Uterus (tissue), 4 donors: ENCODE measurements around the gene SCGB3A1. TPM values are rescaled to one million over a fixed set of nuclear protein-coding genes. Genes with fewer than 3 reads are reported as not detected.

Experiments used
- DNase-seq, 2 donors: peaks; one replicate each; pipeline ENCODE4 v3.0.0-alpha.2; 2019 to 2020
- H3K27ac ChIP-seq, 2 donors: fragments of 200-600 bp; sonication (generic); 1 replicate in 1 of 2; 2 replicates in 1 of 2; pipeline ENCODE4 v1.5.1; 2016 to 2018
- H3K27me3 ChIP-seq, 2 donors: fragments of 200-600 bp; sonication (generic); one replicate each; pipeline ENCODE4 v1.5.1; 2018 to 2019; ENCODE audit warnings: control low read depth in 1 of 2
- H3K36me3 ChIP-seq, 2 donors: fragments of 200-600 bp; sonication (generic); one replicate each; pipeline ENCODE4 v1.5.1; 2019; ENCODE audit warnings: control low read depth in 1 of 2
- H3K4me1 ChIP-seq, 2 donors: fragments of 200-600 bp; sonication (generic); one replicate each; pipeline ENCODE4 v1.5.1; 2018 to 2019; ENCODE audit warnings: control low read depth in 1 of 2
- H3K4me3 ChIP-seq, 2 donors: fragments of 200-600 bp; sonication (generic); 1 replicate in 1 of 2; 2 replicates in 1 of 2; pipeline ENCODE4 v1.5.1; 2018 to 2019; ENCODE audit warnings: mild to moderate bottlenecking in 1 of 2
- H3K9me3 ChIP-seq, 2 donors: fragments of 200-600 bp; sonication (generic); one replicate each; pipeline ENCODE4 v1.5.1; 2019; ENCODE audit warnings: control low read depth in 1 of 2
- POLR2A ChIP-seq, 2 donors: fragments of 450-650 bp; IDR thresholded peaks; one replicate each; pipeline ENCODE4 v1.6.1; 2016; ENCODE audit warnings: antibody characterized with exemption in 2 of 2, mild to moderate bottlenecking in 1 of 2, moderate library complexity in 1 of 2
- intact Hi-C: fragments of 100-400 bp; cut with DNase I; formaldehyde crosslinking; loops from one replicate; pipeline ENCODE4 v1.15.1; 2023; ENCODE audit warnings: low total_unique reads
- total RNA-seq, 4 donors: library from RNA; depleted of rRNA in 3 of 4; stranded (reverse); fragments of >200 nt in 3 of 4; gene quantifications; one replicate each; pipeline versions ENCODE4 v1.1.0 to v1.2.4, GENCODE V29; 2014 to 2023
- TF ChIP-seq, protein P1 (sequence below), 4 experiments: fragments of 200-600 bp in 2 of 4; fragments of 450-650 bp in 2 of 4; sonication (generic) in 2 of 4; IDR thresholded peaks; one replicate each; pipeline ENCODE4 v1.5.1; 2016 to 2019; ENCODE audit warnings: antibody characterized with exemption in 4 of 4, mild to moderate bottlenecking in 2 of 4, moderate library complexity in 1 of 4
- donor health status: DM: yes; HTN: yes; CAD: no.

Gene SCGB3A1
- total RNA-seq, 4 donors from 2014 or later = 0.98 TPM; not detected in 3

DNA sequence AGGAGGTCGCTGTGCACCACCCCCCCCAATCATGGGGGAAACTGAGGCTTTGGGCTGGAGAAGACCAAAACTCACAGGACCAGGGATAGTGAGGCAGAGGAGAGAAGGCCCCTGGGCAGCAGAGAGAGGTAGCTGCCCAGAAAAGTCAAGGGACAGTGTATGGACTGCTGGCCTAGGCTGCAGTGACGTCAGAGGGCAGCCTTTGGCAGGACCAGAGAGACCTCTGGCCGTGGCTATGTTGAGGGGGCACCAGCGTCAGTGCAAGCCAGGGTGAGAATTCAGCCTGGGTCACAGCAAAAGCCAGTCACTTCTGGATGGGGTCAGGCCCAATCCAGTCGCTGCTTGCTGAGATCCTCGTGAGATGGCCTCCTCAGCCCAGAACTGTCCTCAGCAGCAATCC lies 31.6 kb upstream of the SCGB3A1 start:
- no peak overlapping the region for H3K4me3 ChIP-seq
- H3K27ac ChIP-seq = peak overlapping the region; percentile 26
- TF ChIP-seq, protein P1, sequence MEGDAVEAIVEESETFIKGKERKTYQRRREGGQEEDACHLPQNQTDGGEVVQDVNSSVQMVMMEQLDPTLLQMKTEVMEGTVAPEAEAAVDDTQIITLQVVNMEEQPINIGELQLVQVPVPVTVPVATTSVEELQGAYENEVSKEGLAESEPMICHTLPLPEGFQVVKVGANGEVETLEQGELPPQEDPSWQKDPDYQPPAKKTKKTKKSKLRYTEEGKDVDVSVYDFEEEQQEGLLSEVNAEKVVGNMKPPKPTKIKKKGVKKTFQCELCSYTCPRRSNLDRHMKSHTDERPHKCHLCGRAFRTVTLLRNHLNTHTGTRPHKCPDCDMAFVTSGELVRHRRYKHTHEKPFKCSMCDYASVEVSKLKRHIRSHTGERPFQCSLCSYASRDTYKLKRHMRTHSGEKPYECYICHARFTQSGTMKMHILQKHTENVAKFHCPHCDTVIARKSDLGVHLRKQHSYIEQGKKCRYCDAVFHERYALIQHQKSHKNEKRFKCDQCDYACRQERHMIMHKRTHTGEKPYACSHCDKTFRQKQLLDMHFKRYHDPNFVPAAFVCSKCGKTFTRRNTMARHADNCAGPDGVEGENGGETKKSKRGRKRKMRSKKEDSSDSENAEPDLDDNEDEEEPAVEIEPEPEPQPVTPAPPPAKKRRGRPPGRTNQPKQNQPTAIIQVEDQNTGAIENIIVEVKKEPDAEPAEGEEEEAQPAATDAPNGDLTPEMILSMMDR (IDR thresholded peaks at IDR 0.05) = no peak
- TF ChIP-seq POLR2A (IDR thresholded peaks at IDR 0.05) = no peak
- no peak for DNase-seq
- intact Hi-C loops = no loop called here
- H3K4me1 ChIP-seq = no peaks in the 10 kb centered on the region
- H3K9me3 ChIP-seq = no peaks in the 10 kb centered on the region
- H3K27me3 ChIP-seq = no peaks in the 10 kb centered on the region
- H3K36me3 ChIP-seq = no peaks in the 10 kb centered on the region

DNA sequence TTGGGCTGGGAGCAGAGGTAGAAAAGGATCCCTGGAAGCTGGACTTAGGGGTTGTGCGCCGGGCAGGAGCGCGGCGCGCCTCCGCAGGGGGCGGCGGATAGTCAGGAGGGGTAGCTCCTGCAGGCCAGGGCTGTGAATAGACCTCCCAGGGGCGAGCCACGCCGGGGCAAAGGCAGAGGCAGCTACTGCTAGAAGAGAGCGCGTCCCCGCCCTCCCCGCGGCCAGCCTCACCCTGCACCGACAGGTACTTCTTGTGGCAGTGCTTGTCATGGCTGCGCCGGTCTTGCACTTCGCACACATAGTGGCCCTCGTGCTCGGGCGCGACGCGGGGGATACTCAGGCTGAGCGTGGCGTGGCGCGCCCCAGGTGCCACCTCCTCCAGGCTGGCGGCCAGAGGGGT lies 30.0 kb upstream of the SCGB3A1 start:
- Histone ChIP-seq H3K27me3 (no peaks in the 10 kb centered on the region), H3K4me1 (no peaks in the 10 kb centered on the region), H3K36me3 (no peaks in the 10 kb centered on the region), H3K4me3 (no peak overlapping the region), H3K27ac (no peak overlapping the region), H3K9me3 (no peaks in the 10 kb centered on the region)
- TF ChIP-seq, protein P1 (IDR thresholded peaks at IDR 0.05) = no peak
- TF ChIP-seq POLR2A (IDR thresholded peaks at IDR 0.05) = no peak
- intact Hi-C loops = no loop called here
- DNase-seq = no peak

DNA sequence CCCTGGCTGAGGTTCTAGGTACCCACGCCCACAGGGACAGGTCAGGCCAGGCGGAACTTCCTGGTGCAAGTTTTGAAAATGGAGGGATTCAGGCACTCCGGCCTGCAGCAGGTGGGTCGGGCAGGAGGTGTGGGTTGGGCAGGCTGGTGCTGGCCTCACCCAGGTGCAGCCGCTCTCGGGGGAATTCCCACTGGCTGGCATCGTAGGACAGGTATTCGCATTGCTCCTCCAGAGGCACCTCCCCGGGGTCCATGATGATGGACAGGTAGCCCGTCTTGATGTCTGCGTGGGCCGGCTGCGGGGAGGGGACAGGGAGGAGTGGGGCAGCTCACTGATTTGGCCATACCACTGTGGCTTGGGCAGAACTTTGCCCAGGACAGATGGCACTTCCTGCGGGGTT lies 28.7 kb upstream of the SCGB3A1 start:
- Histone ChIP-seq H3K36me3 (no peaks in the 10 kb centered on the region), H3K4me3 (no peak overlapping the region), H3K27ac (no peak overlapping the region), H3K27me3 (no peaks in the 10 kb centered on the region), H3K9me3 (no peaks in the 10 kb centered on the region), H3K4me1 (no peaks in the 10 kb centered on the region)
- TF ChIP-seq POLR2A (IDR thresholded peaks at IDR 0.05) = no peak
- TF ChIP-seq, protein P1 (IDR thresholded peaks at IDR 0.05) = no peak
- no peak for DNase-seq
- intact Hi-C loops = no loop called here

DNA sequence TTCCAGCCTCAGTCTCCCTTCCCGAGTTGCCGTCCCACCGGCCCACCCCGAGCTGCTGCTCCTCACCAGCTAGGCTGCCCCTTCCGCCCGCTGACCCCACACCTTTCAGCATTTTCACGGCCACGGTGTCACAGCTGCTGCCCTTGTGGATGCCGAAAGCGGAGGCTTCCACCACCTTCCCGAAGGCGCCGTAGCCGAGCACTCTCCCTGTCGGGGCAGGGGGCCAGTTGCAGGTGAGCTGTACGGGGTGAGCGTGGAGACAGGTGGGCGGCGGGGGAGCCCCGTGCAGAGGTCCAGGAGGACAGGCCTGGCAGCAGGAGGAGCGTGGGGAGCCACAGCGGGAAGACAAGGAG lies 28.2 kb upstream of the SCGB3A1 start:
- Histone ChIP-seq H3K4me1 (no peaks in the 10 kb centered on the region), H3K4me3 (no peak overlapping the region), H3K36me3 (no peaks in the 10 kb centered on the region), H3K9me3 (no peaks in the 10 kb centered on the region), H3K27ac (no peak overlapping the region), H3K27me3 (no peaks in the 10 kb centered on the region)
- intact Hi-C loops = no loop called here
- DNase-seq = no peak
- TF ChIP-seq, protein P1 (IDR thresholded peaks at IDR 0.05) = no peak
- TF ChIP-seq POLR2A (IDR thresholded peaks at IDR 0.05) = no peak

GRCh38 chr5:180618829-180619562 lies 27.7 kb upstream of the SCGB3A1 start:
- H3K4me3 ChIP-seq = no peak overlapping the region
- no peak overlapping the region for H3K27ac ChIP-seq
- no peaks in the 10 kb centered on the region for H3K36me3 ChIP-seq
- no peak for DNase-seq
- no peaks in the 10 kb centered on the region for H3K27me3 ChIP-seq
- intact Hi-C loops = no loop called here
- no peaks in the 10 kb centered on the region for H3K4me1 ChIP-seq
- H3K9me3 ChIP-seq = no peaks in the 10 kb centered on the region
- TF ChIP-seq, protein P1 (IDR thresholded peaks at IDR 0.05) = no peak
- no peak for TF ChIP-seq POLR2A (IDR thresholded peaks at IDR 0.05)
